Heart right ventricle (tissue), 16 donors: Measurements from ENCODE around the gene KCTD5. TPM values are rescaled to one million over a fixed set of nuclear protein-coding genes. Genes with fewer than 3 reads are reported as not detected.
A peak's percentile ranks its signal among the peaks of the same experiment; 100 is the strongest.

ENCODE experiments used
- ATAC-seq, 8 donors: fragments of 200-7000 bp; cut with Tn5 transposase; one replicate each; pipeline ENCODE4 v1.9.1; 2020; ENCODE audit warnings: mild to moderate bottlenecking in 8 of 8, moderate library complexity in 8 of 8, moderate number of reproducible peaks in 1 of 8
- DNase-seq, 2 donors: peaks; one replicate each; pipeline ENCODE4 v3.0.0-alpha.2; 2020
- H3K27ac ChIP-seq, 10 donors: fragments of 200-600 bp; sonication (generic) in 2 of 10; one replicate each; pipeline versions ENCODE4 v1.5.0 to v1.8.0; 2020 to 2022; ENCODE audit warnings: mild to moderate bottlenecking in 3 of 10
- H3K27me3 ChIP-seq, 7 donors: fragments of 200-600 bp; one replicate each; pipeline ENCODE4 v1.8.0; 2021 to 2022; ENCODE audit warnings: mild to moderate bottlenecking in 2 of 7
- H3K36me3 ChIP-seq, 9 donors: fragments of 200-600 bp; sonication (generic) in 1 of 9; one replicate each; pipeline versions ENCODE4 v1.5.0 to v1.8.0; 2020 to 2022; ENCODE audit warnings: mild to moderate bottlenecking in 2 of 9
- H3K4me1 ChIP-seq, 9 donors: fragments of 200-600 bp; sonication (generic) in 1 of 9; one replicate each; pipeline versions ENCODE4 v1.5.0 to v1.8.0; 2020 to 2022; ENCODE audit warnings: mild to moderate bottlenecking in 4 of 9
- H3K4me3 ChIP-seq, 10 donors: fragments of 200-600 bp; sonication (generic) in 2 of 10; one replicate each; pipeline versions ENCODE4 v1.5.0 to v1.8.0; 2020 to 2022; ENCODE audit warnings: mild to moderate bottlenecking in 7 of 10, moderate library complexity in 2 of 10
- H3K9me3 ChIP-seq, 11 donors: fragments of 200-600 bp in 10 of 11; sonication (generic) in 2 of 11; one replicate each; pipeline versions ENCODE4 v1.5.0 to v1.8.0; 2013 to 2022; ENCODE audit warnings: mild to moderate bottlenecking in 2 of 11, control low read depth in 1 of 11, moderate library complexity in 1 of 11
- WGBS, 2 donors: extraction: QIAGEN DNeasy Blood & Tissue Kit; methylation state at CpG; one replicate each; pipeline ENCODE4 v1.1.7; 2013; ENCODE audit warnings: inconsistent platforms in 1 of 2; 5-methylcytosine and 5-hydroxymethylcytosine counted together
- intact Hi-C, 10 donors: fragments of 100-400 bp; cut with DNase I; formaldehyde crosslinking; loops; one replicate each; pipeline versions ENCODE4 v1.11.1 to v1.14.2; 2022
- polyA plus RNA-seq, 2 donors: library from polyadenylated mRNA; stranded (reverse); fragments of 200-250 nt; gene quantifications; one replicate each; pipeline ENCODE4 v1.2.3, GENCODE V29; 2013
- total RNA-seq, 10 donors: library from RNA; stranded (reverse); fragmentation: NEBNext Ultra II Directional in 3 of 10; extraction: Animal tissue kit (Norgen Biotek cat#: 25700) in 3 of 10; gene quantifications; one replicate each; pipeline versions ENCODE4 v1.2.1 to v1.2.4, GENCODE V29; 2021 to 2023
- TF ChIP-seq, protein P1 (sequence below), 9 donors: fragments of 200-600 bp; sonication (generic) in 2 of 9; IDR thresholded peaks; one replicate each; pipeline versions ENCODE4 v1.5.0 to v1.8.0; 2021 to 2022; ENCODE audit warnings: antibody characterized with exemption in 9 of 9, mild to moderate bottlenecking in 5 of 9, moderate library complexity in 1 of 9
- donor health status: Arrhythmogenic right ventricular cardiomyopathy.
- donor health status: ischemic (EF 13 %, LVEDD 7.1; RV severe dilation, severe dysfunction).
- donor health status: healthy with polysubstance abuse.
- donor health status: DM: no; HTN: yes; CAD: no.
- donor health status: DM: no; HTN: no; CAD: no.
- donor health status: ischemic (EF 25% LVEDD 6.9; RV normal size, moderate dysfunction).
- donor health status: ischemic (EF 25% LVEDD 5.7; RV mildly dilated, moderate dysfunction).
- donor health status: healthy.
- donor health status: DM: yes; HTN: yes; CAD: no.
- donor health status: Ischemic cardiomyopathy.
- donor health status: ischemic (EF 35%, LVEDD 5.7; RV mildly dilated, moderate dysfunction).
- donor health status: nonischemic (EF 11% LVEDD 7.7; RV severe dilation, severe dysfunction).
- donor health status: DM: yes; HTN: yes; CAD: no.
- donor health status: PGD.
- donor health status: ischemic (EF 29% LVEDD 5.4; RV normal size, mild dysfunction).
- donor health status: nonischemic (EF 23%, LVEDD 6.1; RV moderate dilation, normal function).

Gene KCTD5
- total and polyA plus RNA-seq, 12 donors, result 8.5 to 22.4 (median 11.6) TPM

DNA sequence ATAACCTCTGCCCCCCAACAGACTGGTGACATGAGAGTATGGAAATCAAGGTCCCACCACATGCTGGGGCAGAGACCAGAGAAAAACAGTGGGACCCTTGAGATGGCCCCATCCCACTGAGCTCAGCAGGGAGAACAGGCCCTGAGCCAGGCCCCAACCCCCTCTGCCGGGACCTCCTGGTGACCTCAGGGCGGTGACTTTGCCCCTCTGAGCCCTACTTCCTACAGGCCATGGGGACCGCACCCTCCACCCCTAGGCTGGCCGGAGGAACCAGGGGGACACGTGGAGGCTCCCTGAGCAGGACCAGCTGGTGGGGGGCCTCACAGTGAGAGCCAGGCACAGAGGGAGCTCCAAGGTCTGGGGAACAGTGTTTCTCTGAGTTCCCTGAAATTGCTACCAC is 56.3 kb downstream of the KCTD5 start:
- Histone ChIP-seq H3K4me3 (no peak overlapping the region), H3K27ac (no peak overlapping the region), H3K36me3 (no peaks in the 10 kb centered on the region), H3K27me3 (peaks cover 0 to 29% (median 0%) of the 10 kb centered on the region in 7 donors), H3K4me1 (no peaks in the 10 kb centered on the region), H3K9me3 (no peaks in the 10 kb centered on the region)
- DNase-seq, result no peak
- 74 to 81% methylated on average over 5 of the region's 5 CpGs for WGBS, 2 donors
- intact Hi-C loops, result no loop called here
- ATAC-seq, result peak in 1 of 8 donors; percentile 21
- TF ChIP-seq, protein P1, sequence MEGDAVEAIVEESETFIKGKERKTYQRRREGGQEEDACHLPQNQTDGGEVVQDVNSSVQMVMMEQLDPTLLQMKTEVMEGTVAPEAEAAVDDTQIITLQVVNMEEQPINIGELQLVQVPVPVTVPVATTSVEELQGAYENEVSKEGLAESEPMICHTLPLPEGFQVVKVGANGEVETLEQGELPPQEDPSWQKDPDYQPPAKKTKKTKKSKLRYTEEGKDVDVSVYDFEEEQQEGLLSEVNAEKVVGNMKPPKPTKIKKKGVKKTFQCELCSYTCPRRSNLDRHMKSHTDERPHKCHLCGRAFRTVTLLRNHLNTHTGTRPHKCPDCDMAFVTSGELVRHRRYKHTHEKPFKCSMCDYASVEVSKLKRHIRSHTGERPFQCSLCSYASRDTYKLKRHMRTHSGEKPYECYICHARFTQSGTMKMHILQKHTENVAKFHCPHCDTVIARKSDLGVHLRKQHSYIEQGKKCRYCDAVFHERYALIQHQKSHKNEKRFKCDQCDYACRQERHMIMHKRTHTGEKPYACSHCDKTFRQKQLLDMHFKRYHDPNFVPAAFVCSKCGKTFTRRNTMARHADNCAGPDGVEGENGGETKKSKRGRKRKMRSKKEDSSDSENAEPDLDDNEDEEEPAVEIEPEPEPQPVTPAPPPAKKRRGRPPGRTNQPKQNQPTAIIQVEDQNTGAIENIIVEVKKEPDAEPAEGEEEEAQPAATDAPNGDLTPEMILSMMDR (IDR thresholded peaks at IDR 0.05), result no peak

DNA sequence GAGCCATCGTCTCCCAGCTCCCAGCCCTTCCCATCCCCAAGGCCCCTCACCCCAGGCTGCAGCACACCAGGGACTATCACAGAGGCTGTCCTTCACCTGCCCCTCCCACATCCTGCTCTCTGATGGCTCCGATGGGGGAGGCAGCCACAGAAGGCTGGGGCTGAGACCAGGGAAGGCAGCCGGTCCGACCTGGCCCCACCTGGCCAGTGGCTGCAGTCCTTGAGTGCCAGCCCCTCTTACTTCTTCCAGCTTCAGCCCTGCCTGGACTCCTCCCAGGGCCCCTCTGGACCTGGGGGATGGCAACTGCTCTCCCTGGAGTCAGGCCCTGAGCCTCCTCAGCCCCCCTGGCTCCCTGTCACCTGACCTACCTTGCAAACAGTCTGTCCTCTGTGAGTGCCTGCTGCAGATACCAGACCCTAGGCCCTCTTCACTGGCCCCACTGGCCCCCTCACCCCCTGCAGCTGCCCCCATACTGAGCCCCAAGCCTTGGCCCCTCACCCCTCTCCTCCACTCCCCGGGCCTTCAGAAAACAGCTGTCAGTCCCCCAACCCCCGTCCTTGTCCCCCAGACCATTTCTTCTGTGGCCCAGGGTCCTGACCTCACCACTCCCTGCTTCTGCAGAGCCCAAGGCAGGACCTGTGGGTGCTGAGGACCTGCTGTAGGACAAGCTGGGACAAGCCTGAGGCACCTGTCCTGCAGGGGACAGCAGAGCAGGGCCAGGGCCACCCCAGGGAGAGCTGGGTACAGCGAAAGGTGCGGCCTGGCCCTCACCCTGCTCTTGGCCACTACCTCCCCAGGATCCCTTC is 57.5 kb downstream of the KCTD5 start:
- DNase-seq (no peak), ATAC-seq (peak in 1 of 8 donors; percentile 13)
- H3K27ac ChIP-seq, result no peak overlapping the region
- TF ChIP-seq, protein P1 (IDR thresholded peaks at IDR 0.05), result no peak
- H3K4me1 ChIP-seq, result no peaks in the 10 kb centered on the region
- H3K9me3 ChIP-seq, result no peaks in the 10 kb centered on the region
- peaks cover 0 to 29% (median 0%) of the 10 kb centered on the region in 7 donors for H3K27me3 ChIP-seq
- intact Hi-C loops, result no loop called here
- WGBS, 2 donors, result 54 to 58% methylated on average over 8 of the region's 8 CpGs
- no peaks in the 10 kb centered on the region for H3K36me3 ChIP-seq
- H3K4me3 ChIP-seq, result no peak overlapping the region

DNA sequence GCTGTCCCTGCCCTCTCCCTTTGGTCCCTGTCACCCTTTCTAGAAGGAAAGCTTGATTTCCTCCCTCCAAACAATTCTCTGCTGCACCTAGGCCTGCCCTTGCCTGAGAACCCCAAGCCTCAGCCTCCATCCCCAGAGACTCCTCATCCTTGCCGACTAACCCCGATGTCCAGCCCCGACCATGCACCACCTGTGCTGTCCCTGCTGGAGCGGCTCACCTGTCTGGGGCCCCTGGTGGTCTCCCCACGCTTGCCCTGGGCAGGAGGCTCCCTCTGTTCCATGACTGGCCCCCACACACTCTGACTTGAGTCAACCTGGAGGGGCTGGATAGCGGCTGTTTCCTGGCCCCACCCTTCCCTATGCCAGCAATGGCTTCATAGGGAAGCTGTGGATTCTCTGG is 58.2 kb downstream of the KCTD5 start:
- Histone ChIP-seq H3K27ac (no peak overlapping the region), H3K4me3 (no peak overlapping the region), H3K4me1 (no peaks in the 10 kb centered on the region), H3K9me3 (no peaks in the 10 kb centered on the region), H3K36me3 (no peaks in the 10 kb centered on the region), H3K27me3 (peaks cover 0 to 29% (median 0%) of the 10 kb centered on the region in 7 donors)
- DNase-seq (no peak), ATAC-seq (no peak)
- WGBS, 2 donors, result 87 to 91% methylated on average over 6 of the region's 6 CpGs
- TF ChIP-seq, protein P1 (IDR thresholded peaks at IDR 0.05), result no peak
- intact Hi-C loops, result no loop called here

DNA sequence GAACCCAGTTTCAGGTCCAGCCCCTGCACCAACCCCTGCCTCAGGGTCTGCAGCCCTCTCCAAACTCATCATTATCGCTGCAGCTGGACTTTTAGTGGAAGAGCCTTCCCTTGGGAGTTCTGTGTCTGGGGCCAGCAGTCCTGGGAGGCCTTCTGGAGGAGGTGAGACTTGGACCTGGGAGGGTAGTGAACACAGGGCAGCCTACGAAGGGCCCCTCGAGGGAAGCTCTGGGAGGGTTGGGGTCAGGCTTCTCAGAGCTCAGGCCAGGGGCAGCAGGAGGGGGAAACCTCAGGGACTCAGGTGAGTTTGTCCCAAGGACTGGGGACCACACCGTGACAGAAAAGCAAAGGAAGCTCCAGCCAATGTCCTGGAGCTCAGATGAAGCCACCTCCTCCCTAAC is 58.8 kb downstream of the KCTD5 start:
- 90 to 93% methylated on average over 4 of the region's 4 CpGs for WGBS, 2 donors
- H3K9me3 ChIP-seq, result no peaks in the 10 kb centered on the region
- no peak for ATAC-seq
- intact Hi-C loops, result no loop called here
- H3K27me3 ChIP-seq, result peaks cover 0 to 29% (median 0%) of the 10 kb centered on the region in 7 donors
- DNase-seq, result no peak
- H3K4me1 ChIP-seq, result no peaks in the 10 kb centered on the region
- no peaks in the 10 kb centered on the region for H3K36me3 ChIP-seq
- no peak overlapping the region for H3K27ac ChIP-seq
- H3K4me3 ChIP-seq, result no peak overlapping the region
- TF ChIP-seq, protein P1 (IDR thresholded peaks at IDR 0.05), result no peak
